Hypothalamus (tissue), 51 donors: ENCODE data around the gene MTF2.
"Not testable (repeated sequence)": the region's sequence is repeated elsewhere in the genome, so short reads cannot be mapped to it uniquely, and the experiment has no call there.

Experiments
- DNase-seq, 51 donors: peaks; one replicate each; lab custom pipeline; 2025; lab: John Stamatoyannopoulos, UW

Gene MTF2

DNA sequence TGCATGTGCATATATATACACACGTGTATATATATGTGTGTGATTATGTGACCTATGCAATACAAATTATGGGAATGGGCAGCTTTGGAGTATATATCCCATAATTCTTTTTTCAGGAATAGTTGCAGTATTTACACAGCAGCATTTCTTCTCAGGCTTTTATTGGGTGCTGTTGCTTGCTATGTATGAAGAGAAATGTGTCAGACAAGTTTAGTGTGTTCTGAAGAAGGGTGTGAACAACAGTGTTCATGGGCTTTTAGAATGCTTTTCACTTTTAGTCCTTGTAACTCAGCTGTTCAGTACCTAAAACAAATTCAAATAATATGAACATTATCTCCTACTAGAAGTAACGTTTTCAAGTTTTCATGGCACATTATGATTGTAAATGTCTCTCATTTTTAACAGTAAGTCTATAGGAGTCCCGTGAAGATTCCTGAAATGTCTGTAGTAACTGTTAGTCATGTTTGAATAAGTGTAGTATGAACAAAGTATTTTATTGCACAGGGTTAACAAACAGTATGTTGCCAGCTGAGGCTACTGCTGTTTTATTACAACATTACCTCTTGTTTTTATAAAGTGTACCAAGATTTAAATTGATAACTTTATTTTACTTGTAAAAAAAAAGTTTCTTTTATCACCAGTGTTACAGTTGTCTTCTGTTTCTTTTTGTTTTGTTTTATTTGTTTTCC lies 58.7 kb downstream of the MTF2 start:
- DNase-seq, result no peak

DNA sequence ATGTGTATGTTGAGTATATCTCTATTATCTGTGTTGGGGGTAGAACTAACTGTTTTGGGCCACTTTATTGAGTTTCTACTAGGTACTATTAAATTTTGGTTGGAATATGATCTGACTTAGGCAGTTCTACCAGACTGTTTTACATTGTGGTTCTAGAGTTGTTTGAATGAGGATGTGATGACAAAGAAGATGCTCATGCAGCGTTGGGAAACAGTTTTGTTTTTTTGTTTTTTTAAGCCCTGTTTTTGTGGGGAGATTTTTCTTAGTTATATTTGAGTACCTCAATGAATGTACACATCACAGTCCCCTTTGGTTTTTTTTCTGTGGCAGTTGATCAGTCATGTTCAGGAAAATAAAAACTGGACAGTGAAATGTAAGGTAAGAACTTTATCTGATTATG lies 61.0 kb downstream of the MTF2 start:
- DNase-seq, result no peak

- no peak for DNase-seq
These were observed 63.1 kb downstream of the MTF2 start for GRCh38 chr1:93142161-93142560.

GRCh38 chr1:93143136-93143535 lies 64.1 kb downstream of the MTF2 start:
- no peak for DNase-seq

GRCh38 chr1:93143769-93144168 lies 64.7 kb downstream of the MTF2 start:
- no peak for DNase-seq

GRCh38 chr1:93148001-93148400 lies 68.9 kb downstream of the MTF2 start:
- DNase-seq, result no peak

DNA sequence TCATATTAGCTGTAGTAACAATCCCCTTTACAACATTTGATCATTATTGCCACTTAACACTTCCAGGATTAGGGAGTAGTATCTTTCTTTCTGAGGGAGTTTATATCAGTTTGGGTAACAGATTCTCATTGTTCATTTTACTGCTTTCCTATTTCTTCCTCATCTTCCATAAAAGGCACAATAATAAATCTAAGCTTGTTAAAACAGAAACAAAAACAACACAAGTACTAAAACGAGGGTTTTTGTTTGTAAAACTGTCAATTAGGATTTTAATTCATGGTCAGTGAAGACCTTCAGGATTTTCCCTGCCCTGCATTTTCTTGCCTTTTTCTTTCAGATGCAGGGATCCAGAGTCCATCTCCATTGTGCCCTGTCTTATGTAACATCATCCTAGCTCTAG lies 71.6 kb downstream of the MTF2 start:
- no peak for DNase-seq

DNA sequence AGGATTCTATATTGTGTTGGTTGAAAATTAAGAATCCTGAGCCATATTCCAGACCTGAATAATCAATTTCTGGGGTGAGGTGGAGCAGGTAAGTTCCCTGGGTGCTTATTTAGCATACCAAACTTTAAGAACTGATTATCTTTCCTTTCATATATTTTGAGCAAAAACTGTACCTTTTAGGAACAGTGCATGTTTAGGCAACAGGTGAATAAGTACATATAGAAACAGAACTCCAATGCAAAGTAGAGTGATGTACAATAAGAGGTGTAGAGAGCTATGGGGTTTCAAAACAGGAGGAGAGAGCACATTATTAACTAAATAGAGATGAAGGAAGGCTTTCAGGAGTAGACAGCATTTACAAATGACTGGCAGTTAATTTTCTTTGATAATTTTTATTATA lies 72.4 kb downstream of the MTF2 start:
- no peak for DNase-seq

DNA sequence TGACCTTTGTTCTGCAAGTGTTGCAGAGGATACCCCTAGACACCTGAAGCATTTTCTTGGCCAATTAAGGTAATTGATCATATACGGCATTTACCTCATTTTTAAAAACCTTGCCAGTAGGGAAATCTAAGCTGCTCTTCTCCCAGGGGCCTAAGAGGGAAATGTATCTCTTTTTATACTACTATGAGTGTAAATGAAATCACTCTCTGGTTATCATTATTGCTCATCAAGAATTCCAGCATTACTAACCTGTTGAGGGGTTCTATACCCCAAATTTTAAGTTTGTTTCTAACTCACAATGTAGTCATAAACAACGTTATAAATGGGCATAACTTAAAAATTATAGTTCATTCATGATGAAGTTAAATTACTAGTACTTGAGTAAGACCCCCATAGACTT lies 73.8 kb downstream of the MTF2 start:
- no peak for DNase-seq

DNA sequence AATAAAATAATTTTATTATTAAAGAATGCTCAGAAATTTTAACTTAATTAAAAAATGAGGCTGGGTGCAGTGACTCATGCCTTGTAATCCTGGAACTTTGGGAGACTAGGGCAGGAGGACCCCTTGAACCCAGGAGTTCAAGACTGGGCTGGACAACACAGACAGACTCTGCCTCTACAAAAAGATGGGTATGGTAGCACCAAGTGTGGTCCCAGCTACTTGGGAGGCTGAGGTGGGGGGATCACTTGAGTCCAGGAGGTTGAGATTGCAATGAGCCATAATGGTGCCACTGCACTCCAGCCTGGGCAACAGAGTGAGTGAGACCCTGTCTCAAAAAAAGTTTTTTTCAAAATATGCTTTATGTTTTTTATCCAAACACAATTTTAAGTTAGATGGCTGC lies 75.8 kb downstream of the MTF2 start:
- DNase-seq, result no peak

GRCh38 chr1:93155335-93155734 lies 76.3 kb downstream of the MTF2 start:
- DNase-seq, result no peak

- no peak for DNase-seq
These were observed 80.3 kb downstream of the MTF2 start for GRCh38 chr1:93159337-93159736.

DNA sequence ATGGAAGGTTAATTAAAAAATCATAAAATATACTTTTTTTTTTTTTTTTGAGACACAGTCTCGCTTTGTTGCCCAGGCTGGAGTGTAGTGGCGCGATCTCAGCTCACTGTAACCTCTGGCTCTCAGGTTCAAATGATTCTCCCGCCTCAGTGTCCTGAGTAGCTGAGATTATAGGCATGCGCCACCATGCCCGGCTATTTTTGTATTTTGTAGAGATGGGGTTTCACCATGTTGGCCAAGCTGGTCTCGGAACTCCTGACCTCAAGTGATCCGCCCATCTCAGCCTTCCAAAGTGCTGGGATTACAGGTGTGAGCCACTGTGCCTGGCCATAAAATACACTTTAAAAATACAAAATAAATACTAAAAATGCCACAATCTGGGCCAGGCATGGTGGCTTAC lies 84.2 kb downstream of the MTF2 start:
- not testable (repeated sequence) for DNase-seq

DNA sequence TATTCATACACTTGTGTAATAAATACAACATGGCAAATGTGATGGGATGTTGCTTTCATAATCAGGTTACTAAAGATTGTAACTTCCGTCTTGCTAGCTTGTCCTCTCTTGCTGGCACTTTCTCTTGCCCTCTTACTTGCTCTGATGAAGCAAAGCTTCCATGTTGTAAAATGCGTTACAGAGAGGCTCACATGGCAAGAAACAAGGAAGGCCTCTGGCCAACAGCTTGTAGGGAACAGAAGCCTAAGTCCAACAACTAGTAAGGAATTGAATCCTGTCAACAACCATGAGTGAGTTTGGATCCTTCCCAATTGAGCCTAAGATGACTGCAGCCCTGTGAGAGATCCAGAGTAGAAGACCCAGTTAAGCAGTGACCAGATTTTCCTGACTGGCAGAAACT lies 85.7 kb downstream of the MTF2 start:
- no peak for DNase-seq

DNA sequence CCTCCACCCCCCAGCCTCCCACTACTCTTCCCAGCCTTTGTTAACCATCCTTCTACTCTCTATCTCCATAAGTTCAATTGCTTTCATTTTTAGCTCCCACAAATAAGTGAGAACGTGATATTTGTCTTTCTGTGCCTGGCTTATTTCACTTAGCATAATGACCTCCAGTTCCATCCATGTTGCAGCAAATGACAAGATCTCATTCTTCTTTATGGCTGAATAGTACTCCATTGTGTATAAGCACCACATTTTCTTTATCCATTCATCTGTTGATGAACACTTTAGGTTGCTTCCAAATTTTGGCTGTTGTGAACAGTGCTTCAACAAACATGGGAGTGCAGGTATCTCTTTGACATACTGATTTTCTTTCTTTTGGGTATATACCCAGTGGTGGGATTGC lies 86.8 kb downstream of the MTF2 start:
- not testable (repeated sequence) for DNase-seq

DNA sequence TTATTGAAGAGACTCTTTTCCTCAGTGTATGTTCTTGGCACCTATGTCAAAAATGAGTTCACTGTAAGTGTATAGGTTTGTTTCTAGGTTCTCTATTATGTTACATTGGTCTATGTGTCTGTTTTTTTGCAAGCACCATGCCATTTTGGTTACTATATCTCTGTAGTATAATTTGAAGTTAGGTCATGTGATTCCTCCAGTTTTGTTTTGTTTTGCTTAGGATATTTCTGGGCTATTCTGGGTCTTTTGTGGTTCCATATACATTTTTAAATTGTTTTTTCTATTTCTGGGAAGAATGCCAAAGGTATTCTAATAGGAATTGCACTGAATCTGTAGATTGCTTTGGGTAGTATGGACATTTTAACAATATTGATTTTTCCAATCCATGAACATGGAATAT lies 87.9 kb downstream of the MTF2 start:
- no peak for DNase-seq

DNA sequence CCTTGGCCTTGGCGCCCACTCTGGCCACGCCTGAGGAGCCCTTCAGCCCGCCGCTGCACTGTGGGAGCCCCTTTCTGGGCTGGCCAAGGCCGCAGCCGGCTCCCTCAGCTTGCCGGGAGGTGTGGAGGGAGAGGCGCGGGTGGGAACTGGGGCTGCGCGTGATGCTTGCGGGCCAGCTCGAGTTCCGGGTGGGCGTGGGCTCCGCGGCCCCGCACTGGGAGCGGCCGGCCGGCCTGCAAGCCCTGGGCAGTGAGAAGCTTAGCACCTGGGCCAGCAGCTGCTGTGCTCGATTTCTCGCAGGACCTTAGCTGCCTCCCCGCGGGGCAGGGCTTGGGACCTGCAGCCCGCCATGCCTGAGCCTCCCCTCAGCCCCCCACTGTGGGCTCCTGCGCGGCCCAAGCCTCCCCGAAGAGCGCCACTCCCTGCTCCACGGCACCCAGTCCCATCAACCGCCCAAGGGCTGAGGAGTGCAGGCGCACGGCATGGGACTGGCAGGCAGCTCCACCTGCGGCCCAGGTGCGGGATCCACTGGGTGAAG lies 91.1 kb downstream of the MTF2 start:
- not testable (repeated sequence) for DNase-seq

DNA sequence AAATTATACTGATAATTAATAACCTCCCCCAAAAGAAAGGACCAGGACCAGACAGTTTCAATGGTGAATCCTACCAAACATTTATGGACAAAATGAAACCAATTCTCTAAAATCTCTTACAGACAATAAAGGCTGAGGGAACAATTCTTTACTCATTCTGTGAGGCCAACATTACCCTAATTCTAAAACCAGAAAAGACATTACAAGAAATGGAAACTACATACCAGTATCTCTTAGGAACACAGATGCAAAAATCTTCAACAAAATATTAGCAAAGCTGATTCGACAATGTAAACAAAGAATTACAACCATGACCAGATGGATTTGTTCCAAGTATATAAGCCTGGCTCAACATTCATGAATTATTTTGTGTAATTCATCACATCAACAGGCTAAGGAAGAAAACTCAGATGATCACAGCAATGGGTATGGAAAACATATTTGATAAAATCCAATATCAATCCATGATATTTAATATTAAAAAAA lies 92.5 kb downstream of the MTF2 start:
- DNase-seq, result no peak

DNA sequence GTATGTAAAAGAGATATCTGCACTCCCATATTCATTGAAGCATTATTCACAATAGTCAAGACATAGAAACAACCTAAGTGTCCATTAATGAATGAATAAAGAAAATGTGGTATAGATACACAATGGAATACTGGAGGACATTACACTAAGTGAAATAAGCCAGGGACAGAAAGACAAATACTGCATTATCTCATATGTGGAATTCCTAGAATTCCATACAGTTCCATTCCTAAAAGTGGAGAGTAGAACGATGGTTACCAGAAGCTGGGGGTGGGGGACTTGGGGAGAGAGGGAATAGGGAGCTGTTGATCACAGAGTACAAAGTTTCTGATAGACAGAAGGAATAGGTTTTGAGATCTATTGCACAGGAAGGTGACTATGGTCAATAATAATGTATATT lies 93.7 kb downstream of the MTF2 start:
- no peak for DNase-seq

- DNase-seq, result not testable (repeated sequence)
These were observed 95.6 kb downstream of the MTF2 start for GRCh38 chr1:93174638-93175037.

GRCh38 chr1:93177991-93178390 lies 98.9 kb downstream of the MTF2 start:
- DNase-seq, result no peak

DNA sequence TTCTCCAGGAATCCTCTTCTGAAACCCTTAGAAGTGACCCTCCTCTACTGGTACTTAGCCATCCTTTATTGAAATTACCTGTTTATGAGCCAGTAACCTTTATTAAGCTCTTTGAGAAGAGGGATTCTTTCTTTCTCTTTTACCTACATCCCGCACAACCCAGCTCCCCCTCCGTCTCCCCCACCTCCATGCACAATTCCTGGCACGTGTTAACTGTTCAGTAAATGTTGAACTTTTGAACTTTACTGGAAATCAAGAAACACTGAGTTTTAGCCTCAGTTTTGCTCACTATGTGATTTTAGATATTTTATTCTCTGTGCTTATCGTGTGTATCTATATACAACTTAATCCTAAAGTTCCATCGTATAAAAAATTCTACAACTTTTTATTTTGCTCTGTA lies 99.3 kb downstream of the MTF2 start:
- DNase-seq, result no peak
